HepG2 (cell line): ENCODE data around the gene RBM3. TPM values are rescaled to one million over a fixed set of nuclear protein-coding genes. Genes with fewer than 3 reads are reported as not detected.

Source experiments
- ATAC-seq: fragments of 200-7000 bp; cut with Tn5 transposase; 3 replicates; pipeline ENCODE4 v1.9.1; 2020; ENCODE audit warnings: mild to moderate bottlenecking, moderate library complexity
- BruUV-seq: library from RNA; stranded (reverse); fragments of 400-500 nt; replicated peaks from 2 replicates; lab custom pipeline; 2021; lab: Mats Ljungman, UMichigan
- CTCF ChIA-PET: fragments of 300-600 bp; formaldehyde crosslinking; extraction: SDS; loops from one replicate; lab custom pipeline; 2021; ENCODE audit warnings: low total read pairs, inconsistent platforms, low intra/inter-chr PET ratio; lab: Yijun Ruan, JAX
- POLR2A ChIA-PET: fragments of 350-600 bp; sonication (Branson Sonifier 250); formaldehyde crosslinking; loops from one replicate; lab custom pipeline; 2020; ENCODE audit warnings: antibody characterized with exemption, inconsistent platforms; lab: Yijun Ruan, JAX
- DNase-seq: peaks from one replicate; pipeline ENCODE4 v3.0.0-alpha.2; 2015; ENCODE audit warnings: low spot score
- FAIRE-seq: peaks from 3 replicates; lab custom pipeline; 2011; peaks lifted over from hg19 to GRCh38; lab: Jason Lieb, UNC
- H2AFZ ChIP-seq: one replicate; pipeline ENCODE4 v1.6.1; 2011; ENCODE audit warnings: low read length, inconsistent platforms
- H3K27ac ChIP-seq: fragments of 300-600 bp; 3 replicates; pipeline ENCODE4 v1.8.0; 2011; ENCODE audit warnings: mixed run types, mild to moderate bottlenecking, mixed read lengths, low read length, inconsistent platforms; ENCODE audit not compliant: insufficient read depth; ENCODE audit errors: extremely low read length
- H3K27me3 ChIP-seq, 2 experiments: fragments of 200-600 bp in 1 of 2; 2 replicates in 1 of 2; 3 replicates in 1 of 2; pipeline versions ENCODE4 v1.6.0 to v1.8.0; 2011; ENCODE audit warnings: low read length in 2 of 2, mild to moderate bottlenecking in 2 of 2, moderate library complexity in 2 of 2, inconsistent platforms in 1 of 2; ENCODE audit not compliant: insufficient read depth in 2 of 2, control insufficient read depth in 1 of 2
- H3K36me3 ChIP-seq, 2 experiments: fragments of 200-600 bp in 1 of 2; replicated peaks in 1 of 2; 2 replicates in 1 of 2; 3 replicates in 1 of 2; pipeline versions ENCODE4 v1.5.1 to v1.8.0; 2011; ENCODE audit warnings: low read length in 2 of 2, inconsistent platforms in 1 of 2; ENCODE audit not compliant: insufficient read depth in 2 of 2, control insufficient read depth in 1 of 2
- H3K4me1 ChIP-seq: 2 replicates; pipeline ENCODE4 v1.5.1; 2012; ENCODE audit warnings: low read length, inconsistent platforms; ENCODE audit not compliant: insufficient read depth
- H3K4me2 ChIP-seq: 2 replicates; pipeline ENCODE4 v1.6.0; 2011; ENCODE audit warnings: low read depth, low read length, inconsistent platforms
- H3K4me3 ChIP-seq, 3 experiments: fragments of 200-600 bp in 1 of 3; sonication (generic), shearing (Covaris generic) in 1 of 3; replicated peaks in 1 of 3; 2 replicates each; pipeline ENCODE4 v1.5.1; 2011 to 2016; ENCODE audit warnings: low read length in 3 of 3, inconsistent platforms in 2 of 3, low read depth in 2 of 3, mild to moderate bottlenecking in 2 of 3, control low read depth in 1 of 3, mixed read lengths in 1 of 3; ENCODE audit not compliant: insufficient read depth in 1 of 3
- H3K79me2 ChIP-seq: one replicate; pipeline ENCODE4 v1.6.1; 2011; ENCODE audit warnings: low read length, inconsistent platforms; ENCODE audit not compliant: insufficient read depth
- H3K9ac ChIP-seq: 2 replicates; pipeline ENCODE4 v1.6.0; 2011; ENCODE audit warnings: mild to moderate bottlenecking, low read depth, low read length, inconsistent platforms; ENCODE audit not compliant: insufficient read depth
- H3K9me3 ChIP-seq: 2 replicates; pipeline ENCODE4 v1.5.1; 2012; ENCODE audit warnings: mild to moderate bottlenecking, low read length
- H4K20me1 ChIP-seq: 2 replicates; pipeline ENCODE4 v1.6.0; 2011; ENCODE audit warnings: inconsistent platforms, mild to moderate bottlenecking, low read length, moderate library complexity; ENCODE audit not compliant: insufficient read depth
- AGO2 ChIP-seq: fragments of 200-400 bp; formaldehyde crosslinking; optimal IDR thresholded peaks from 2 replicates; pipeline ENCODE3; 2017; ENCODE audit warnings: mild to moderate bottlenecking, low read depth, low read length, moderate library complexity
- GATAD1 ChIP-seq: IDR thresholded peaks from 2 replicates; pipeline ENCODE4 v1.6.1; 2016; ENCODE audit warnings: missing genetic modification reagents, missing compliant biosample characterization
- HDAC1 ChIP-seq: sonication (generic); formaldehyde crosslinking; IDR thresholded peaks from 2 replicates; pipeline ENCODE4 v1.5.1; 2020; ENCODE audit warnings: mild to moderate bottlenecking, missing genetic modification reagents
- HDAC6 ChIP-seq: fragments of 200-600 bp; sonication (generic); IDR thresholded peaks from 2 replicates; pipeline ENCODE4 v1.7.0; 2017; ENCODE audit warnings: mild to moderate bottlenecking, antibody characterized with exemption, low read length, low read depth
- MAFK ChIP-seq, 2 experiments: IDR thresholded peaks in 1 of 2; conservative IDR thresholded peaks in 1 of 2; 2 replicates each; pipeline ENCODE4 v1.6.1; 2011; ENCODE audit warnings: improper control_type of control experiment in 2 of 2, low read length in 2 of 2
- RXRA ChIP-seq: sonication (generic); formaldehyde crosslinking; IDR thresholded peaks from 2 replicates; pipeline ENCODE4 v1.5.1; 2020; ENCODE audit warnings: missing genetic modification reagents
- SIX4 ChIP-seq: sonication (generic); formaldehyde crosslinking; IDR thresholded peaks from 2 replicates; pipeline ENCODE4 v1.4.0; 2020; ENCODE audit warnings: missing genetic modification reagents
- ZNF776 ChIP-seq: sonication (generic); formaldehyde crosslinking; IDR thresholded peaks from 2 replicates; pipeline ENCODE4 v1.4.0; 2020; ENCODE audit warnings: mild to moderate bottlenecking, missing genetic modification reagents
- WGBS: methylation state at CpG from one replicate; pipeline ENCODE4 v1.1.6; 2017; ENCODE audit warnings: low lambda C conversion rate; 5-methylcytosine and 5-hydroxymethylcytosine counted together
- in situ Hi-C: cut with HindIII; loops from 2 replicates; pipeline ENCODE4 v1.10.0; 2017; ENCODE audit warnings: low pct_unique_long_range_greater_than_20kb; ENCODE audit not compliant: extremely low pct_ligation_motif_present
- intact Hi-C: fragments of 100-400 bp; cut with micrococcal nuclease; formaldehyde crosslinking; loops from one replicate; pipeline ENCODE4 v1.10.0; 2022; ENCODE audit not compliant: unreplicated experiment
- polyA plus RNA-seq, 8 experiments: library from polyadenylated mRNA; depleted of rRNA in 3 of 8; stranded (reverse) in 7 of 8; unstranded in 1 of 8; fragments of >200 nt; fragmentation: Illumina TruSeq in 4 of 8; extraction: Trizol in 4 of 8; gene quantifications; 2 replicates each; pipeline versions ENCODE4 v1.2.1 to v1.2.3, GENCODE V29; 2011 to 2016; ENCODE audit warnings: low read depth in 4 of 8, missing spikeins in 1 of 8, mixed read lengths in 1 of 8; ENCODE audit not compliant: insufficient read depth in 1 of 8
- total RNA-seq, 5 experiments: library from RNA; depleted of rRNA; stranded (reverse); fragments of >200 nt; fragmentation: Illumina TruSeq; extraction: Trizol; gene quantifications; 2 replicates each; pipeline ENCODE4 v1.2.3, GENCODE V29; 2016; ENCODE audit warnings: low read depth in 1 of 5
- TF ChIP-seq, protein P1 (sequence below): sonication (generic); formaldehyde crosslinking; IDR thresholded peaks from 2 replicates; pipeline ENCODE4 v1.5.0; 2020; ENCODE audit warnings: mild to moderate bottlenecking, missing genetic modification reagents

Gene RBM3
- total and polyA plus RNA-seq, 2 of the 13 experiments (the other 11 are each of a cell fraction or from before 2014, with no cell fraction given): 123 to 182 TPM

DNA sequence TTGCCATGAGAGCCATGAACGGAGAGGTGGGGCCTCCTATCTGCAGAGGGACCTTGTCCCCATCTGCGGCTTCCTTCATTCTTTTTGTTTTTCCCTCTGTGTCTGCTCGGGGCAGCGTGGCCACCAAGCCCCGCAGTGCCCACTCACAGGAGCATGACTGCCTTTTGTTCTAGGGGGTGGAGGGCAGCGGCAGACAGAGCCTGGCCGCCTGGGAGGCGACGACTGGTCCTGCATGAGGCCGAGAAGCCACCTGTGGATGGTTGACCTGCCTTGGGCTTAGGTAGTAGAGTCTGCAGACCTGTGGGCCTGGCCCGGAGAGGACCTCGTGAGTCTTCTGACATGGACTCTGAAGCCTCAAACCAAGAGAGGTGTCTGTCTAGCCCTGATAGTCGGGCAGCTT lies 1.4 kb downstream of the RBM3 start:
- Histone ChIP-seq H3K4me2 (peak overlapping the region; percentile 88), H3K4me1 (peaks cover 24% of the 10 kb centered on the region), H3K79me2 (peaks cover 16% of the 10 kb centered on the region), H3K9ac (peak overlapping the region; percentile 97), H3K27me3 (no peaks in the 10 kb centered on the region; a peak in 1 of 5 replicates), H4K20me1 (peaks cover 6% of the 10 kb centered on the region), H3K27ac (peak overlapping the region; percentile 97), H3K4me3 (peak overlapping the region; percentile 73 to 79 (median 74)), H2AFZ (no peak overlapping the region)
- in situ Hi-C loops (no loop called here), intact Hi-C loops (no loop called here)
- 73% methylated on average over 10 of the region's 13 CpGs for WGBS
- BruUV-seq: no TSS peak
- POLR2A ChIA-PET: interaction anchor here (0.5 to 0.9 kb wide), 2 partner anchors 17 to 316 kb away, joined by 3 read pairs; no protein-coding TSS in a partner anchor
- no peak for ATAC-seq
- no peak for FAIRE-seq
- no peak for TF ChIP-seq GATAD1 (CRISPR knock-in tag)
- no peak for TF ChIP-seq ZNF776 (CRISPR knock-in tag)
- peak; percentile 50 for TF ChIP-seq AGO2
- no peak for TF ChIP-seq SIX4 (CRISPR knock-in tag)
- TF ChIP-seq, protein P1, sequence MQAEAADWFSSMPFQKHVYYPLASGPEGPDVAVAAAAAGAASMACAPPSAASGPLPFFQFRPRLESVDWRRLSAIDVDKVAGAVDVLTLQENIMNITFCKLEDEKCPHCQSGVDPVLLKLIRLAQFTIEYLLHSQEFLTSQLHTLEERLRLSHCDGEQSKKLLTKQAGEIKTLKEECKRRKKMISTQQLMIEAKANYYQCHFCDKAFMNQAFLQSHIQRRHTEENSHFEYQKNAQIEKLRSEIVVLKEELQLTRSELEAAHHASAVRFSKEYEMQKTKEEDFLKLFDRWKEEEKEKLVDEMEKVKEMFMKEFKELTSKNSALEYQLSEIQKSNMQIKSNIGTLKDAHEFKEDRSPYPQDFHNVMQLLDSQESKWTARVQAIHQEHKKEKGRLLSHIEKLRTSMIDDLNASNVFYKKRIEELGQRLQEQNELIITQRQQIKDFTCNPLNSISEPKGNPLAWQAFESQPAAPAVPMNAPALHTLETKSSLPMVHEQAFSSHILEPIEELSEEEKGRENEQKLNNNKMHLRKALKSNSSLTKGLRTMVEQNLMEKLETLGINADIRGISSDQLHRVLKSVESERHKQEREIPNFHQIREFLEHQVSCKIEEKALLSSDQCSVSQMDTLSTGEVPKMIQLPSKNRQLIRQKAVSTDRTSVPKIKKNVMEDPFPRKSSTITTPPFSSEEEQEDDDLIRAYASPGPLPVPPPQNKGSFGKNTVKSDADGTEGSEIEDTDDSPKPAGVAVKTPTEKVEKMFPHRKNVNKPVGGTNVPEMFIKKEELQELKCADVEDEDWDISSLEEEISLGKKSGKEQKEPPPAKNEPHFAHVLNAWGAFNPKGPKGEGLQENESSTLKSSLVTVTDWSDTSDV (CRISPR knock-in tag): no peak
- no peak for TF ChIP-seq HDAC6
- no peak for TF ChIP-seq HDAC1
- no peak for TF ChIP-seq MAFK (conservative IDR thresholded peaks at IDR 0.05 in 1 of 2, IDR thresholded peaks at IDR 0.05 in 1 of 2; ENCODE audit: low read length in 2 of 2)
- no peak for TF ChIP-seq RXRA (CRISPR knock-in tag)
- TF ChIP-seq, all 625 proteins: peak for 1
- Histone ChIP-seq H3K9me3 (no peaks in the 10 kb centered on the region), H3K36me3 (peaks cover 4 to 32% of the 10 kb centered on the region in 2 experiments; a peak in 4 of 5 replicates)
- DNase-seq: no peak
- CTCF ChIA-PET: no interaction called here
